CD4-positive, alpha-beta T cell treated with Interleukin-17A for 4 hours (primary cell): ENCODE data around the gene XPNPEP3.
"Not testable (repeated sequence)": the region's sequence is repeated elsewhere in the genome, so short reads cannot be mapped to it uniquely, and the experiment has no call there.

Experiments used
- DNase-seq: peaks from one replicate; pipeline ENCODE4 v3.0.0-alpha.2; 2020; ENCODE audit warnings: mixed read lengths

Gene XPNPEP3

DNA sequence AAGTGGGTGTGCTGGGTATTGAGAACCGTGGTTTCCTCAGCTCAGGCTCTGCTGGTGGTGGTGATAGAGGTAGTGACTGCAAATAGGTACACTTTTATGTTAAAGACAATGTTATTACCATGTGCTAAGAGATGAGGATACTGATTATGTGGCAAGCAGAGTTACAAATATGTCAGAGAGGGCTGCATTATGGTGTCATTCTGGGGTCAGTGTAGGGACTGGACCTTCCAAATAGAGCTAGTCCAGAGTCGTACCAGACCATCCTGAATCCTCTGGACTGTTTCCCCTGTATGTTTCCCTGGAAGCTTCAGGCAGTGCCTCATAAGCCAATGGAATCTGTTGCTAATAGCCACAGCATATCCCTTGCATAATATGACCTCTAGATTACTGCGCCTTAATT lies 5.1 kb downstream of the XPNPEP3 start, which contains the start of gene DNAJB7:
Gene DNAJB7 (minus strand): TSS at position 101 of the 400 bp plus-strand sequence. CDS start 119 bp downstream, outside the sequence.
- DNase-seq, result no peak

GRCh38 chr22:40862537-40862936 lies 5.6 kb downstream of the XPNPEP3 start:
- DNase-seq, result no peak

DNA sequence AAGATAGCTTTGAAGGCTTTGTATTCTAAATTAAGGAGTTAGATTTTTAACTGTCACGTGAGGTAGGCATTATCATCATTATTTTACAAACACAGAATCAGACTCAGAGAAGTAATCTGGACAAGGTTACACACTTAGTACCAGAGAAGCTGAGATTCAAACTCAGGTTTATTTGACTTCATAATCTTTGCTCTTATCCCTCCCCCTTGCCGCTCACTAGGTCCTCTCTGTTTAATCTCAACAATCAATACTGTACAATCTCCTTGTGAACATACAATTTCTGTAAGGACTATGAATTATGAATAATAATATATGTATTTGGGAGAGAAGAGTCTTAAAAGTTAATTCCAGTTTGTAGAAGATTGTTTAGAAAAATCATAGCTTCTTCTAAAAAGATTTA lies 10.2 kb downstream of the XPNPEP3 start:
- no peak for DNase-seq

GRCh38 chr22:40868379-40868778 lies 11.4 kb downstream of the XPNPEP3 start:
- not testable (repeated sequence) for DNase-seq

DNA sequence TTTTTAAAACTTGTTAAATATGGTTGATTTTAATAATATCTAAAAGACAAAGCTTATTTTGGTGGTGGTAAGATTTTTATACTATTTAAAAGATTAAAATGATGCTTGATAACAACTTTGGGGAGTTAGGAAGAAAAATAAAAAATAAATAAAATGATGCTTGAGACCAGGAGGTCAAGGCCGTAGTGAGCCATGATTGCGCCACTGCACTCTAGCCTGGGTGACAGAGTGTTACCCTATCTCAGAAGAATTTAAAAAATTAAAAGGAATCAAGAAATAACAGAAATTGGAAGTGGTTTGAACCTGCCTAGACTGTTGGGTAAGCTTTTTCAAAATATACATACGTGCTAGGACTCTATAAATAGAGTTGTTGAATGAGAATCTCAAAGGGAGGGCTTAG lies 17.1 kb downstream of the XPNPEP3 start:
- no peak for DNase-seq

- no peak for DNase-seq
Observed at GRCh38 chr22:40875111-40875510, 18.2 kb downstream of the XPNPEP3 start.

DNA sequence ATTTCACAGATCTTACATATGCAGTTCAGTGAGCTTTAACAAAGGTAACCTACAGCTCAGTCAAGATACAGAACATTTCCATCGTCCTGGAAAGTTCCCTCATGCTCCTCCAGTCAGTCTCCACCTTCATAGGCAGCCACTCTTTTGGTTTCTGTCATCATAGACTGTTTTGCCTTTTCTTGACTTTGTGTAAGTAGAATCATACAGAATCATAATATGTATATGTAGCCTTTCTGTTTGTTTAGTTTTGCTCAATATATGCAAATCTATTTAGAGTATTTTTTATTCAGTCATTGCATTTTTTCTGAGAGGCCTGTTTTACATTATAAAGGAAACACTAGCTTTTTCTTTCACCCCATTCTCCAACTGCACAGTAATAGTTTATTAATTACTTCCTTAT lies 20.0 kb downstream of the XPNPEP3 start:
- DNase-seq, result no peak

DNA sequence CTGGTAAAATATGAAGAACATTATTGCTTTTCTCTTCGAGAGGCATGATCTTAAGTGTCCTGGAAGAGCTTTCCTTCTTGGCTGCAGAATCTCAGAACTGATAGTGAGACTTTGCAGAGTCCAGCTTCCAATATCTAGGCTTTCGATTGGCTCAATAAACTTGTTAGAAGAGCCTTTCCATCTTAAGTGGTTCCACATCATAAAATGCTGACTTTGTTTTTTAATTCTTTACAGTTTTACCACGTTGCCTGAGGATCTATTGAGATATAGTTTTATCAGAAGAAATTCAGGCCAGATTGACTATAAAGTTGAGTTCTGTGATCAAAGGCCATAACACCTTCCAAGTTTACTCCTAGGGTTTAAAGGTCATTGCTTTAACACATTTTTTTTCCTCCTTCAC lies 20.5 kb downstream of the XPNPEP3 start:
- no peak for DNase-seq

- no peak for DNase-seq
Observed at GRCh38 chr22:40878922-40879321, 22.0 kb downstream of the XPNPEP3 start.

DNA sequence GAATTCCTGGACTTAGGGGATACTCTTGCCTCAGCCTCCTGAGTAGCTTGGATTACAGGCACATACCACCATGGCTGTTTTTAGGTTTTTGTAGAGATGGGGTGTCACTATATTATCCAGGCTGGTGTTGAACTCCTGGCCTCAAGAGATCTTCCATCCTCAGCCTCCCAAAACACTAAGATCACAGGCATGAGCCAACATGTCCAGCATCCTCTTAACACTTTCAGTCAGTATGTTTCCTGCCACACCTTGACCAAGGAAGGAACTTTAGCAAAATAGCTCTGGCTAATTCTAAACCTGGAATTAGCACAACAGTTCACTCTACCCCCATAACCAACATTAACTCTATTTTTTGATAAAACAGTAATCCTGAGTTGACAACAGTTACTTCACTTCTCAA lies 32.2 kb downstream of the XPNPEP3 start:
- DNase-seq, result no peak

DNA sequence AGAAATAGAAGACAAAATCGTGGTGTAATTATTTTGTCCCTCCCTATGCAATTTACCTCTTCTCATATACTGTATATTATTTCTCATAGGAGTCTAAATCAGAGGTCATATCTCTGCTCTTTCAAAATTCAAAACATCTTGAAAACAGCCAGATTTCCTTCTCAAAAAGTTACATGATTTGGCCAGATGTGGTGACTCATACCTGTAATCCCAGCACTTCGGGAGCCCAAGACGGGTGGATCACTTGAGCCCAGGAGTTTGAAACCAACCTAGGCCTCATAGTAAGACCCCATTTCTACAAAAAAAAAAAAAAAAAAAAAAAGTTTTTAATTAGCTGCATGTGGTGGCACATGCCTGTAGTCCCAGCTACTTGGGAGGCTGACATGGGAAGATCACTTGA lies 33.9 kb downstream of the XPNPEP3 start:
- DNase-seq, result no peak

GRCh38 chr22:40894417-40894816 lies 37.5 kb downstream of the XPNPEP3 start:
- no peak for DNase-seq

GRCh38 chr22:40898850-40899357 lies 42.0 kb downstream of the XPNPEP3 start:
- DNase-seq, result no peak

DNA sequence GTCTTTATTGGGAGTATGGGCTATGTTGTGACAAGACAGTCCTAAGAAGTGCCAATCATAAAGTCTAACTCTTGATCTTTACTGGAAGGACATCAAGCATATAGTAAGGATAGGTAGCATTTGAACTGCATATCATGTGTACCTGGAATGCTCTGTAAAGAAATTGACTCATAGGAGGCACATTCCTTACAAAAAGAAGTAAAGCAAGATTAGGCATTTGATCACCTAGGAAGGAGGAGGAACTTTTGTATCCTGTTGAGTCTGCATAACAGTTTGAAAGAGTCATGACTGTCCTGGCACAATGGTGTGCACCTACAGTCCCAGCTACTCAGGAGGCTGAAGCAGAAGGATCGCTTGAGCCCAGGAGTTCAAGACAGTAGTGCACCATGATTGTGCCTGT lies 47.2 kb downstream of the XPNPEP3 start:
- DNase-seq, result no peak

GRCh38 chr22:40908895-40909294 lies 51.9 kb downstream of the XPNPEP3 start:
- no peak for DNase-seq

DNA sequence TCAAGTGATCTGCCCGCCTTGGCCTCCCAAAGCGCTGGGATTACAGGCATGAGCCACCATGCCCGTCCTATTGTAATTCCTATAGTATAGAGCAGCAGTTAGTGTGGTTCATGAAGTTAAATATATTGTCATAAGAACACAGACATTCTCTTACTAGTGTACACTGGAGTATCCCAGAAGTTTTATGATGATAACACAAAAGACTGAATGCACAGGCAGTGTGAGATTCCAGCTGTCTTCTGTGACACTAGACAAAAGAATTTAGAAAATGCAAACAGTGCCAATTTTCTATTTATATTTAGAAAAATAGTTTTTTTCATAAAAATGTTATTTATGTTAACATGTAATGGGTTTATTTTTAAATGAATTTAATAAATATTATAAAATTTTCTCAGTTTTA lies 54.8 kb downstream of the XPNPEP3 start:
- no peak for DNase-seq

GRCh38 chr22:40912987-40913386 lies 56.0 kb downstream of the XPNPEP3 start:
- not testable (repeated sequence) for DNase-seq

DNA sequence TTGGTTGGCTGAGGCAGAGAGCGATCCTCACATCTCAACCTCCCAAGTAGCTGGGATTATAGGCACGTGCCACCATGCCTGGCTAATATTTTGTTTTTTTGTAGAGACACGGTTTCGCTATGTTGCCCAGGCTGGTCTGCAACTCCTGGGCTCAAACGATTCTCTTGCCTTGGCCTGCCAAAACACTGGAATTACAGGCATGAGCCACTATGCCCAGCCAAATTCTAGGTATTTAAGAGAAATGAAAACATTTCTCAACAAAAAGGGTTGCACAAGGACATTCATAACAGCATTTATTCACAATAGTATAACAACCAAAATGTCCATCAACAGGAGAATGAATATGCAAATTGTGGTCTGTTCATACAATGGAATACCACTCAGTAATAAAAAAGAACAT lies 62.5 kb downstream of the XPNPEP3 start:
- DNase-seq, result no peak

GRCh38 chr22:40920526-40920925 lies 63.6 kb downstream of the XPNPEP3 start:
- DNase-seq, result no peak

DNA sequence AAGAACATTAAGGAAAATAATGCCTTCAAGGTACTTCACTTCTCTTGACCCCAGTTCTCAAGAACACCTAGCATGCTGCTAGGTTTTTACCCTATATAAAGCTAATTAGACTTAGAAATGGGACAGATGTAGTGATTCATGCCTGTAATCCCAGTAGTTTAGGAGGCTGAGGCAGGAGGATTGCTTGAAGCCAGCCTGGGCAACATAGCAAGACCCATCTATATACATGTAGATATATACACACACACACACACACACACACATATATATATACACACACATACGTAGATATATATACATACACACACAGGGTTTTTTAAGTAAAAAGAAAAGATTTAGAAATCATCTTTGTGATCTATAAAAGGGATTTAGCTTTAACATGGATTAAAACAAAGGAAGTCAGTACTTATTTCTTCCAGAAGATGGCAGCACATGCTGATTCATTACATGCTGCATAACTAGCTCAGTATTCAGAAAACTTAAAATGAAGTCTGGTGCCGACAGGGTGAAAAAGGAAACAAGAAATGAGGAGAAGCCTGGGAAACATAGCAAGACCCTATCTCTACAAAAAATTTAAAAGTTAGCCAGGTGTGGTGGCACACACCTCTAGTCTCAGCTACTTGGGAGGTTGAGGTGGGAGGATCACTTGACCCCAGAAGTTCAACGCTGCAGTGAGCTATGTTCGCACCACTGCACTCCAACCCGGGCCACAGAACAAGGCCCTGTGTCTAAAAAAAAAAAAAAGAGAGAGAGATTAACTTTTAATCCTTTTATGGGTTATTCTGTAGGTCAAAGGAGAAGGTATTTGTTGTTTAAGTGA lies 65.7 kb downstream of the XPNPEP3 start:
- peak; percentile 25 for DNase-seq

GRCh38 chr22:40928657-40929056 lies 71.7 kb downstream of the XPNPEP3 start:
- DNase-seq, result no peak

DNA sequence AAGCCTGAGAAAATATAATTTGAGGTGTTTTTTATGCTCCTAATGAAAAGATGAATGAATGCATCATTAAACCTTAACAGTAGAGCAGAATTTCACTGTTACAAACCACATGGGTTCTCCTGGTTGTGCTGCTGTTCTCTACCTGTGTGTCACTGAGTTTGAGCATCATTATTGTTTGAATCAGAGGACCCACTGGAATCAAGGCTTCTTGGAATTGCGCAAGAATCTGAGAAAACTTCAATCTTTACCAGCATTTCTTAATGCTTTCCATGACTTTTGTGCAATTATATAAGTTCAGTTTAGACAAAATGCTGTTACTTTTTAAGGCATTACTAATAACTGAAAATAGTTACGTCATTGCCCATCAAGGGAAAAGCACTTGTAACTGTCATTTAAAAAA lies 75.4 kb downstream of the XPNPEP3 start:
- DNase-seq, result no peak

- no peak for DNase-seq
Observed at GRCh38 chr22:40939202-40939601, 82.3 kb downstream of the XPNPEP3 start.

DNA sequence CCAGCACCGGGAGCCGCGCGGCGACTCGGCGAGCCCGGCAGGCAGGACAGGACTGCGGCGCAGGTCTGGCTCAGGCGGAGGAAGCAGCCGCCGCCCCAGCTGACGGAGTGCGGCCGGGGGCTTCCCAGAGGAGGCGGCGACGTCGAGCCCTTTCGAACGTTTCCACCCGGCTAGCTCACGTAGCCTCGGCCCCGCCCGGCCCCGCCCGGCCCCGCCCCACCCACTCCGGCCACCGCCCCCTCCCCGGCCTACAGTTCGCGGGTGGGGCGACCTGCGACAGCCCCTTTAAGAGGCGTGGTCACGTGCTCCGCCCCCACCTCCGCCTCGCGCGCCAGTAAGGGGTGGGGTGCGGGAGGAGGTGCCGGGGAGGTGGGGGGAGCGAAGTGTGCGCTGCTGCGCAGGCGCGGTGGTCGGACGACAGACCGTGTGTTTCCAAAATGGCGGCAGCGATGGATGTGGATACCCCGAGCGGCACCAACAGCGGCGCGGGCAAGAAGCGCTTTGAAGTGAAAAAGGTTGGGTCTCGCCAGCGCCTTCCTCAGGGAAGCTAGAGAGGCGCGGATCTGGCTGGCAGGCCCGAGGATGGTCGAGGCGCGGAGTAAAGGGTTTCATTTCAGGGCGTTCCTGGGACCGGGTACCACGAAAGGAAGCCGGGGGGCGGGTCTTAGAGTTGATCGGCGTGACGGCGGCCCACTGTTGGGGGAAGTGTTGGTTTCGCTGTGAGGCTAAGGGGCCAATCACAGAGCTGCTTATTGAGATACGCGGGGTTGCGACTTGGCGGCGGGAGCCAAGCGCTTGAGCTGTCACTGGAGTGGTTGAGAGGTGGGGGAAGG lies 94.2 kb downstream of the XPNPEP3 start, which contains the start of gene RBX1:
Gene RBX1 (plus strand): TSS at position 417 of the 833 bp plus-strand sequence. CDS start 21 bp downstream, at position 438.
- DNase-seq, result peak; percentile 99
